Hepatocyte (in vitro differentiated cells): ENCODE data around the gene PPP2R3C.

Experiments used
- CTCF ChIP-seq: fragments of 200-600 bp; sonication (generic); IDR thresholded peaks from 2 replicates; pipeline ENCODE4 v1.5.1; 2016; ENCODE audit warnings: antibody characterized with exemption, mild to moderate bottlenecking; ENCODE audit not compliant: poor library complexity
- EZH2 ChIP-seq: fragments of 200-600 bp; sonication (generic); IDR thresholded peaks from 2 replicates; pipeline ENCODE4 v1.6.1; 2016; ENCODE audit warnings: antibody characterized with exemption, mild to moderate bottlenecking, borderline replicate concordance

GRCh38 chr14:35051796-35052195 is 70.0 kb downstream of the PPP2R3C start:
- TF ChIP-seq CTCF (no peak), EZH2 (no peak)
